Activated CD8-positive, alpha-beta T cell treated with anti-CD3 and anti-CD28 coated beads, Interleukin-2, amount 10 ng/mL, durations not matched to agents 7 days and 5 days (primary cell): Measurements from ENCODE around the gene LIFR. TPM values are rescaled to one million over a fixed set of nuclear protein-coding genes. Genes with fewer than 3 reads are reported as not detected.
"Not testable (repeated sequence)": the region's sequence is repeated elsewhere in the genome, so short reads cannot be mapped to it uniquely, and the experiment has no call there.

Experiments
- ATAC-seq: fragments of 150-1000 bp; cut with Tn5 transposase; one replicate; pipeline ENCODE4 v1.10.0; 2021; ENCODE audit warnings: moderate library complexity
- CTCF ChIA-PET: fragments of 350-600 bp; sonication (Branson Sonifier 250); formaldehyde crosslinking; loops from one replicate; lab custom pipeline; 2021; ENCODE audit warnings: antibody characterized with exemption; lab: Charles Lee
- POLR2A ChIA-PET: fragments of 350-600 bp; sonication (Branson Sonifier 250); formaldehyde crosslinking; loops from one replicate; lab custom pipeline; 2021; ENCODE audit warnings: antibody characterized with exemption; lab: Charles Lee
- DNase-seq: peaks from one replicate; pipeline ENCODE4 v3.0.0-alpha.2; 2020
- H3K27ac Mint-ChIP-seq: one replicate; pipeline ENCODE4 v1.8.0; 2021; ENCODE audit warnings: mild to moderate bottlenecking, mixed read lengths
- H3K27me3 Mint-ChIP-seq: one replicate; pipeline ENCODE4 v1.8.0; 2021; ENCODE audit warnings: low read depth, mixed read lengths
- H3K36me3 Mint-ChIP-seq: one replicate; pipeline ENCODE4 v1.8.0; 2021; ENCODE audit warnings: low read depth, mixed read lengths
- H3K4me1 Mint-ChIP-seq: one replicate; pipeline ENCODE4 v1.8.0; 2021; ENCODE audit warnings: low read depth, mixed read lengths
- H3K4me3 Mint-ChIP-seq: one replicate; pipeline ENCODE4 v1.8.0; 2021; ENCODE audit warnings: mild to moderate bottlenecking, mixed read lengths
- H3K9me3 Mint-ChIP-seq: one replicate; pipeline ENCODE4 v1.8.0; 2022; ENCODE audit warnings: mixed read lengths; ENCODE audit not compliant: insufficient read depth
- total RNA-seq, 2 experiments: library from RNA; stranded (reverse); gene quantifications; one replicate each; pipeline ENCODE4 v1.2.3, GENCODE V29; 2021

Gene LIFR
- total RNA-seq, 2 experiments from 2014 or later = not detected

GRCh38 chr5:38576442-38576841 lies 20.0 kb upstream of the LIFR start:
- Mint-ChIP-seq H3K27me3 (peaks cover 14% of the 10 kb centered on the region), H3K4me1 (no peaks in the 10 kb centered on the region), H3K27ac (no peak overlapping the region), H3K9me3 (no peaks in the 10 kb centered on the region), H3K4me3 (no peak overlapping the region), H3K36me3 (no peaks in the 10 kb centered on the region)
- no peak for DNase-seq
- POLR2A ChIA-PET = no interaction called here
- CTCF ChIA-PET = no interaction called here
- ATAC-seq = no peak

GRCh38 chr5:38575476-38575875 lies 19.0 kb upstream of the LIFR start:
- H3K36me3 Mint-ChIP-seq = no peaks in the 10 kb centered on the region
- peaks cover 13% of the 10 kb centered on the region for H3K27me3 Mint-ChIP-seq
- H3K27ac Mint-ChIP-seq = no peak overlapping the region
- H3K9me3 Mint-ChIP-seq = no peaks in the 10 kb centered on the region
- ChIA-PET POLR2A (no interaction called here), CTCF (no interaction called here)
- H3K4me3 Mint-ChIP-seq = no peak overlapping the region
- H3K4me1 Mint-ChIP-seq = no peaks in the 10 kb centered on the region
- no peak for ATAC-seq
- DNase-seq = no peak

- POLR2A ChIA-PET = no interaction called here
- Mint-ChIP-seq H3K9me3 (no peaks in the 10 kb centered on the region), H3K4me3 (no peak overlapping the region), H3K27me3 (peaks cover 10% of the 10 kb centered on the region), H3K27ac (no peak overlapping the region), H3K36me3 (no peaks in the 10 kb centered on the region), H3K4me1 (no peaks in the 10 kb centered on the region)
- DNase-seq (no peak), ATAC-seq (no peak)
- CTCF ChIA-PET = no interaction called here
Measured at GRCh38 chr5:38574009-38574408, 17.6 kb upstream of the LIFR start.

- POLR2A ChIA-PET = no interaction called here
- no peaks in the 10 kb centered on the region for H3K36me3 Mint-ChIP-seq
- ATAC-seq (no peak), DNase-seq (no peak)
- no peak overlapping the region for H3K4me3 Mint-ChIP-seq
- H3K27ac Mint-ChIP-seq = no peak overlapping the region
- CTCF ChIA-PET = interaction anchor here (1.2 kb wide), 1 partner anchor 132 kb away, joined by 3 read pairs; no protein-coding TSS in a partner anchor
- no peaks in the 10 kb centered on the region for H3K4me1 Mint-ChIP-seq
- H3K9me3 Mint-ChIP-seq = no peaks in the 10 kb centered on the region
- peaks cover 10% of the 10 kb centered on the region for H3K27me3 Mint-ChIP-seq
Measured at GRCh38 chr5:38573521-38573920, 17.1 kb upstream of the LIFR start.

GRCh38 chr5:38569180-38569579 lies 12.7 kb upstream of the LIFR start:
- Mint-ChIP-seq H3K36me3 (no peaks in the 10 kb centered on the region), H3K27me3 (peaks cover 9% of the 10 kb centered on the region), H3K9me3 (no peaks in the 10 kb centered on the region), H3K27ac (no peak overlapping the region), H3K4me3 (no peak overlapping the region), H3K4me1 (no peaks in the 10 kb centered on the region)
- no peak for DNase-seq
- ChIA-PET CTCF (no interaction called here), POLR2A (no interaction called here)
- ATAC-seq = no peak

GRCh38 chr5:38567306-38567705 lies 10.9 kb upstream of the LIFR start:
- H3K4me3 Mint-ChIP-seq, DNase-seq, POLR2A ChIA-PET, ATAC-seq, H3K27ac Mint-ChIP-seq, H3K9me3 Mint-ChIP-seq, H3K4me1 Mint-ChIP-seq, H3K36me3 Mint-ChIP-seq, H3K27me3 Mint-ChIP-seq: not testable (repeated sequence)
- CTCF ChIA-PET = interaction anchor here (0.7 to 1.2 kb wide), 2 partner anchors 8 to 126 kb away, joined by 3 to 4 read pairs; no protein-coding TSS in a partner anchor

- H3K36me3 Mint-ChIP-seq = no peaks in the 10 kb centered on the region
- no peak for DNase-seq
- peaks cover 23% of the 10 kb centered on the region for H3K27me3 Mint-ChIP-seq
- H3K4me1 Mint-ChIP-seq = no peaks in the 10 kb centered on the region
- ChIA-PET CTCF (no interaction called here), POLR2A (no interaction called here)
- ATAC-seq = no peak
- H3K9me3 Mint-ChIP-seq = no peaks in the 10 kb centered on the region
- H3K27ac Mint-ChIP-seq = no peak overlapping the region
- no peak overlapping the region for H3K4me3 Mint-ChIP-seq
Measured at GRCh38 chr5:38563624-38564023, 7.2 kb upstream of the LIFR start.

- no peaks in the 10 kb centered on the region for H3K9me3 Mint-ChIP-seq
- POLR2A ChIA-PET = no interaction called here
- no peaks in the 10 kb centered on the region for H3K36me3 Mint-ChIP-seq
- CTCF ChIA-PET = no interaction called here
- ATAC-seq (no peak), DNase-seq (no peak)
- H3K27me3 Mint-ChIP-seq = peaks cover 28% of the 10 kb centered on the region
- H3K27ac Mint-ChIP-seq = no peak overlapping the region
- H3K4me1 Mint-ChIP-seq = peaks cover under 1% of the 10 kb centered on the region
- no peak overlapping the region for H3K4me3 Mint-ChIP-seq
Measured at GRCh38 chr5:38562444-38563210, 6.2 kb upstream of the LIFR start.

- DNase-seq (no peak), ATAC-seq (no peak)
- H3K27ac Mint-ChIP-seq = no peak overlapping the region
- H3K4me1 Mint-ChIP-seq = peaks cover 13% of the 10 kb centered on the region
- H3K27me3 Mint-ChIP-seq = peaks cover 53% of the 10 kb centered on the region
- H3K9me3 Mint-ChIP-seq = no peaks in the 10 kb centered on the region
- ChIA-PET CTCF (interaction anchor here (0.9 to 1.0 kb wide), 2 partner anchors 8 to 118 kb away, joined by 3 to 5 read pairs; no protein-coding TSS in a partner anchor), POLR2A (no interaction called here)
- no peaks in the 10 kb centered on the region for H3K36me3 Mint-ChIP-seq
- no peak overlapping the region for H3K4me3 Mint-ChIP-seq
Measured at GRCh38 chr5:38559428-38559827, 3.0 kb upstream of the LIFR start.

GRCh38 chr5:38557792-38558191 lies 1.3 kb upstream of the LIFR start:
- Mint-ChIP-seq H3K27me3 (peaks cover 63% of the 10 kb centered on the region), H3K4me1 (peaks cover 13% of the 10 kb centered on the region), H3K4me3 (peak overlapping the region; percentile 72), H3K9me3 (no peaks in the 10 kb centered on the region), H3K36me3 (no peaks in the 10 kb centered on the region), H3K27ac (no peak overlapping the region)
- ChIA-PET POLR2A (interaction anchor here (0.7 kb wide), 1 partner anchor 52 kb away, joined by 3 read pairs; no protein-coding TSS in a partner anchor), CTCF (interaction anchor here (1.3 kb wide), 1 partner anchor 116 kb away, joined by 3 read pairs; no protein-coding TSS in a partner anchor)
- no peak for ATAC-seq
- DNase-seq = no peak

GRCh38 chr5:38557308-38557710 lies 863 bp upstream of the LIFR start:
- peaks cover 13% of the 10 kb centered on the region for H3K4me1 Mint-ChIP-seq
- H3K36me3 Mint-ChIP-seq = no peaks in the 10 kb centered on the region
- H3K4me3 Mint-ChIP-seq = peak overlapping the region; percentile 72
- ATAC-seq (no peak), DNase-seq (no peak)
- H3K27ac Mint-ChIP-seq = no peak overlapping the region
- no peaks in the 10 kb centered on the region for H3K9me3 Mint-ChIP-seq
- CTCF ChIA-PET = interaction anchor here (1.3 kb wide), 1 partner anchor 115 kb away, joined by 3 read pairs; no protein-coding TSS in a partner anchor
- peaks cover 65% of the 10 kb centered on the region for H3K27me3 Mint-ChIP-seq
- POLR2A ChIA-PET = interaction anchor here (0.7 kb wide), 1 partner anchor 52 kb away, joined by 3 read pairs; no protein-coding TSS in a partner anchor

GRCh38 chr5:38556088-38556598 lies 303 bp downstream of the LIFR start:
- no peak overlapping the region for H3K4me3 Mint-ChIP-seq
- H3K9me3 Mint-ChIP-seq = no peaks in the 10 kb centered on the region
- peaks cover 61% of the 10 kb centered on the region for H3K27me3 Mint-ChIP-seq
- peak; percentile 26 for ATAC-seq
- H3K27ac Mint-ChIP-seq = no peak overlapping the region
- no peak for DNase-seq
- no peaks in the 10 kb centered on the region for H3K36me3 Mint-ChIP-seq
- POLR2A ChIA-PET = no interaction called here
- CTCF ChIA-PET = no interaction called here
- peaks cover 13% of the 10 kb centered on the region for H3K4me1 Mint-ChIP-seq
